Pulmonary artery endothelial cell (primary cell): ENCODE measurements around the gene NUP210L. TPM values are rescaled to one million over a fixed set of nuclear protein-coding genes. Genes with fewer than 3 reads are reported as not detected.
"Not testable (repeated sequence)": the region's sequence is repeated elsewhere in the genome, so short reads cannot be mapped to it uniquely, and the experiment has no call there.

Experiments used
- DNase-seq: peaks from one replicate; pipeline ENCODE4 v3.0.0-alpha.2; 2011; ENCODE audit warnings: low read depth, low spot score
- total RNA-seq: library from RNA; depleted of rRNA; stranded (reverse); fragments of >200 nt; gene quantifications from 2 replicates; pipeline ENCODE4 v1.2.3, GENCODE V29; 2014

Gene NUP210L
- total RNA-seq, 1 donor from 2014 or later: 0.07 TPM

DNA sequence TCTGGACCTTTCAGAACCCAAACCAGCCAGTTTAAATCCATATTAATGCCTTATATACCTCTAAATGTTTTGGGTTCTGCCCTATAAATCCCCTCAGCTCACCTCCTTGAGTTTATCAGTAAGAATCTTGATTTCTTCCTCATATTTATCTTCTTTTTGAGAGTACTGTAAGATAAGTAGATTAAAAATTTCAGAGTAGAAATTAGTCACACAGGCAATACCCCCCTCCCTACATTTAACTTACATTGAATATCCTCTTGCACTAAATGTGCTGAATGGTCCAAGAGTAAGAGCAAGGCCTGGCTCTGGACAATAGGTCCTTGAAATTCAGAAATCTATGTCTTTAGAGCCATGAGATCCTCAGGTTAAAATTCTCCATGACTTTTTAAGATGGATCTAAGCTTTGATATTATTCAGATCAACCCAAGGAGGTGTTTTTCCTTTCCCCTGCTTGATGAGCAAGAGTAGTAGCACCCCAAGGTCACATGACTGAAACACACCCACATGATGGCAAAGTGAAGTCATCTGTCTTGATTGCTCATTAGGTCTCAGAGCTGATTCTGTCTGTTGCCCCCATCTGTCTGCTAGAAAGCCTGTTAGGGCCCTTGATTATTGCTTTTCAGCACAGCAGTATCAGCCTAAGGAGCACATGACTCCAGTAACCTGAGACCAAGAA is 15.8 kb upstream of the NUP210L start:
- DNase-seq: no peak

GRCh38 chr1:154167461-154167860 is 12.6 kb upstream of the NUP210L start:
- no peak for DNase-seq

- DNase-seq: no peak
These were observed 11.3 kb upstream of the NUP210L start for GRCh38 chr1:154166207-154166606.

GRCh38 chr1:154159554-154159953 is 4.7 kb upstream of the NUP210L start:
- DNase-seq: no peak

GRCh38 chr1:154158307-154159125 is 3.6 kb upstream of the NUP210L start:
- DNase-seq: no peak

GRCh38 chr1:154157520-154158306 is 2.8 kb upstream of the NUP210L start:
- DNase-seq: no peak

- DNase-seq: peak; percentile 80
These were observed 378 bp upstream of the NUP210L start for GRCh38 chr1:154155251-154155650.

DNA sequence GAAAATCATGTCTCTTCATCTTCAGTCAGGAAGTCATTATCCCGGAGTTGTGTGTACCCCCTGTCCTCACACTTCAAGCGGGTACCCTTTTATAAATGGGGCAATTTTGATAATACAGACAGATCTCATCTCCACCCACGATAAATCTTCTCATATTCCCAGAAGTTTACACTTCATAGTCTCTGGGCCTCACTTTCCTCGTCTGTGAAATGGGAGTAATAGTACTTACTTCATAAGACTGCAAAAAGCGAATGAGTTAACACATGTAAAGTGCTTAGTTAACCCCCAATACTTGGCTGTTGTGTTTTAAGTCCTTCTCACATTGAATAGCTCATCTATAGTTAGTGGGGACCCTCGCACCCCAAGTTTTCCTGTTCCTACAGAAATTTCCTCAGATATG is 820 bp downstream of the NUP210L start:
- no peak for DNase-seq

GRCh38 chr1:154151311-154151710 is 3.6 kb downstream of the NUP210L start:
- DNase-seq: no peak

- peak; percentile 17 for DNase-seq
These were observed 6.1 kb downstream of the NUP210L start for GRCh38 chr1:154148807-154149206.

DNA sequence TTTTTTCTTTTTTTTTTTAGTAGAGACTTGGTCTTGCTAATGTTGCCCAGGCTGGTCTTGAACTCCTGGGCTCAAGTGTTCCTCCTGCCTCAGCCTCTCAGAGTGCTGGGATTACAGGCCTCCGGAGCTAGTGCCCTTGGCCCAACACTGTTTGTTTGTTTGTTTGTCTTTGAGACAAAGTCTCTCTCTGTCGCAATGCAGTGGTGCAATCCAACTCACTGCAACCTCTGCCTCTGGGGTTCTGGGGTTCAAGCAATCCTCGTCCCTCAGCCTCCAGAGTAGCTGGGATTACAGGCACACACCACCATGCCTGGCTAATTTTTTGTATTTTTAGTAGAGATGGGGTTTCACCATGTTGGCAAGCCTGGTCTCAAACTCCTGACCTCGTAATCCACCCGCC is 7.4 kb downstream of the NUP210L start:
- not testable (repeated sequence) for DNase-seq

- no peak for DNase-seq
These were observed 8.9 kb downstream of the NUP210L start for GRCh38 chr1:154145986-154146385.

DNA sequence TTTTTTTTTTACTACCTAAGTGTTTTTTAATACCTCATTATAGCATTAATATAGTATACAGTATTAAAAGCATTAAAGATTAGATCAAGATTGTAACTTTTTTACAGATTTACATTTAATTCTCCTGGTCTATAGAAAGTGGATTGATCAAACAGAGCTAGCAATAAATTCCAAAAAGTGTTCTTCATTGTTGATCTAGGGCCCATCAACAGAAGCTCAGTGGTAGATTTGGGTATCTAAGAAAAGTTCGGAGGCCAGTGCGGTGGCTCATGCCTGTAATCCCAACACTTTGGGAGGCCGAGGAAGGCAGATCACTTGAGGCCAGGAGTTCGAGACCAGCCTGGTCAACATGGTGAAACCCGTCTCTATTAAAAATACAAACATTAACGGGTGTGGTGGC is 12.5 kb downstream of the NUP210L start:
- no peak for DNase-seq

DNA sequence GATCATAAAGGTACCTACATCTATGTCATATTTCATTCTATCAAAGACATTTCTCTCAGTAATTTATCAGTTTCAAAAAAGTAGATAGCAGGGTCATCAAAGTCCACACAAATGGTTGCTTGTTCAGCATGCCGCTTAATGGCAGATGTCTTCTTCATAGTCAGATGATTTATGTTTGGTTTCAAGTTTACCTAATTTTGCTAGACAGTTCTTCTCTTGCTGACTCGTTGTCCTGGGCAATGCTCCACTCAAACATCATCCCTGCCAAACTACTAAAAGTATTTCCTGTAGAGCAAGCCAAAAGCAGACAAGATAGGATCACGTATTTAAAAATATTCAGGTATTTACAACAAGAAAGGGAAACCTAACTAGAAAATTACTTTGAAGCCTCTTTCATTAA is 13.6 kb downstream of the NUP210L start:
- DNase-seq: no peak

DNA sequence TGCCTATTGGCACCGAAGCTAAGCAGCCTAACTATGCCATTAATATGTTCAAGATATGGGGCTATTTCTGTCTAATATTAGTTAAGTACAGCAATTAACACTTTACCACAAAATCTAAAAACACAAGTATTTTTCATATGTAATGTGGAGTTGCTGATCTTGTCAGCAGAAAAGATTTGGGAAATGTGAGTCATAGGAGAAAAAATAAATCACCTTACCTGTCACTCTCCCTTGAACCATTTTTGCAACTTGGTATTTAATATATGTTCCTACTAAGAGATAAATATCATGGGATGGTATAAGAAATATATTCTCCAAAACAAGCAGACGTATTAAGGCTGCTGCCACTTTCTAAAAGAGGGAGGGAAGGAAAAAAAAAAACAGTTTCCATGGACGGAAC is 17.0 kb downstream of the NUP210L start:
- DNase-seq: no peak

- DNase-seq: no peak
These were observed 21.6 kb downstream of the NUP210L start for GRCh38 chr1:154133256-154133655.

DNA sequence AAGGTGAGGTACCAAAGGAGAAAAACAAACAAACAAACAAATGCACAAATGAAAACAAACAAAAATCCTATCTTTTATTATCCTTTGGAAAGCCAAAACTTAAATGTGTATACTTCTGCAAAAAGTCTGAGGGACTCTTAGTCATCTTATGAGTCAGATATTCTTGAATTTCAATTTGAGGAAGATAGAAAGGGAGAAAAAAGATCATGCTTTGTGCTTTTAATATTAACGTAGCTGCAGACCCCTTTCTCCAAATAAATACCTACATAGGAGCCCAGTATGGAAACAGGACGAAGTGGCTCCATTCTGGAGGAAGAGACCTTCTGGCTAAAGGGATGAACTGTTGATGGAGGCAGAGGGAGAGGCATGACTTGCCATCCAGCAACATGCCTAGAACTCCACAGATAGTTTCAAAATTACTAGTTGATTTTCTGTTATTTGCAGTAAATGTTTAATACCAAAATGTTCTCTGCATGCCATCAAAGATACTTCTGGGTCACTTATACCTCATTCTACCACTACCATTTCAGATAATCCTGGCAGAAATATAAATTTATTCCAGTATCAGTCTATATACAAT is 25.4 kb downstream of the NUP210L start:
- no peak for DNase-seq

GRCh38 chr1:154123205-154123604 is 31.7 kb downstream of the NUP210L start:
- not testable (repeated sequence) for DNase-seq

DNA sequence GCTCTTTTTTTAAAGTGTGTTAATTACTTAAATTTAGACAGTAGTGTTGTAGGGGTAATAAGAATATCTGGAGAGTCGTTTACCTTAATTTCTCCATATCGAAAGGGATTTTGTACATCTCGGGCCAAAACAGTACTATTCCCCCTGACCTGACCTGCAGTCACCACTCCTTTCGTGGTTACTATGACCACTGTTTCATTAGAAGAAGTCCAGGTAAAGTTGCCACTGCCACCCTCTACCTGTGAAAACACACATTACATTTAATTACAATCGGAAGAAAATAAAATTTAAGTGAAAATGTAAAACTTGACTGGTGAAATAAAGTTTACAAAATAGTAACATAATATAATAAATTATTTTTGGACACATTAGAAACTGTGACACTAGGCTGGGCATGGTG is 37.2 kb downstream of the NUP210L start:
- DNase-seq: no peak

GRCh38 chr1:154115180-154115579 is 39.7 kb downstream of the NUP210L start:
- DNase-seq: no peak

DNA sequence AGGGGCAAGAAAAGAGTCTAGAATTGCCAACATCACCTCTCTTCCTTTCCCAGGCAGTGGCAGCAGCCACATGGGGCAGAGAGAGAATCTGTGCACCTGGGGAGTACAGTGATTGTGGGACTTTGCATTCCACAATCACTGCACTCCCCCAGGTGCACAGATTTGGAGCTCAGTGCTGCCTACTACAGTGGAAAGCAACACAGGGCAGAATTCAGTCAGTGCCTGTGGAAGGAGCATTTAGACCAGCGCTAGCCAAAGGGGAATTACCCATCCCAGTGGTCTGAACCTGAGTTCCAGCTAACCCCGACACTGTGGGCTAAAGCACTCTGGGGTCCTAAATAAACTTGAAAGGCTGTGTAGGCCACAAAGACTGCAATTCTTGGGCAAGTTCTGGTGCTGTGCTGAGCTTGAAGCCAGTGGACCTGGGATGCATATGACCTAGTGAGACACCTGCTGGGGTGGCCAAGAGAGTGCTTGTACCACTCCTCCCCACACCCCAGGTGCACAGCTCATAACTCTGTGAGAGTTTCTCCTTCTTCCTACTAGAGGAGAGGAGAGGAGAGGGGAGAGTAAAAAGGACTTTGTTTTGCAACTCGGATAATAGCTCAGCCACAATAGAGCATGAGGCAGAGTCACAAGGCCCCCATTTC is 50.3 kb downstream of the NUP210L start:
- no peak for DNase-seq
